ENCODE results near the gene AP3D1. TPM values are rescaled to one million over a fixed set of nuclear protein-coding genes. Genes with fewer than 3 reads are reported as not detected.

AP3D1 gene
- total and polyA plus RNA-seq, 3 donors from 2014 or later = 134 to 204 (median 201) TPM

GRCh38 chr19:2198317-2198716 is 47.0 kb upstream of the AP3D1 start:
- Histone ChIP-seq H3K27ac (no peak overlapping the region), H3K9me3 (no peaks in the 10 kb centered on the region), H3K36me3 (ENCODE audit: low read depth, missing control alignments) (no peaks in the 10 kb centered on the region), H3K4me3 (no peak overlapping the region), H3K4me1 (no peaks in the 10 kb centered on the region), H3K27me3 (no peaks in the 10 kb centered on the region)
- 65 to 93% methylated on average over 3 to 22 of the region's 22 CpGs for WGBS, 2 donors
- intact Hi-C loops (cut with DNase I; ENCODE audit: low total_unique reads) = no loop called here
- TF ChIP-seq CTCF (IDR thresholded peaks at IDR 0.05) (no peak), POLR2A (IDR thresholded peaks at IDR 0.05) (no peak)
- DNase-seq = no peak

GRCh38 chr19:2197270-2197669 is 45.9 kb upstream of the AP3D1 start:
- intact Hi-C loops (cut with DNase I; ENCODE audit: low total_unique reads) = no loop called here
- H3K4me3 ChIP-seq = no peak overlapping the region
- no peaks in the 10 kb centered on the region for H3K9me3 ChIP-seq
- H3K4me1 ChIP-seq = no peaks in the 10 kb centered on the region
- H3K27me3 ChIP-seq = no peaks in the 10 kb centered on the region
- DNase-seq = no peak
- TF ChIP-seq CTCF (IDR thresholded peaks at IDR 0.05) (no peak), POLR2A (IDR thresholded peaks at IDR 0.05) (no peak)
- no peak overlapping the region for H3K27ac ChIP-seq
- 92 to 97% methylated on average over 6 to 15 of the region's 15 CpGs for WGBS, 2 donors
- H3K36me3 ChIP-seq (ENCODE audit: low read depth, missing control alignments) = no peaks in the 10 kb centered on the region

GRCh38 chr19:2195914-2196313 is 44.5 kb upstream of the AP3D1 start:
- Histone ChIP-seq H3K9me3 (no peaks in the 10 kb centered on the region), H3K27me3 (no peaks in the 10 kb centered on the region), H3K4me1 (no peaks in the 10 kb centered on the region), H3K4me3 (no peak overlapping the region), H3K27ac (no peak overlapping the region), H3K36me3 (ENCODE audit: low read depth, missing control alignments) (no peaks in the 10 kb centered on the region)
- 94% methylated on average over 19 of the region's 19 CpGs; no CpG with 5 or more reads in 1 of the 2 donors for WGBS, 2 donors
- TF ChIP-seq CTCF (IDR thresholded peaks at IDR 0.05) (no peak), POLR2A (IDR thresholded peaks at IDR 0.05) (no peak)
- no peak for DNase-seq
- intact Hi-C loops (cut with DNase I; ENCODE audit: low total_unique reads) = no loop called here

- H3K27me3 ChIP-seq = no peaks in the 10 kb centered on the region
- WGBS, 2 donors = 93 to 97% methylated on average over 7 to 10 of the region's 13 CpGs
- intact Hi-C loops (cut with DNase I; ENCODE audit: low total_unique reads) = no loop called here
- no peak overlapping the region for H3K4me3 ChIP-seq
- H3K4me1 ChIP-seq = no peaks in the 10 kb centered on the region
- H3K9me3 ChIP-seq = no peaks in the 10 kb centered on the region
- H3K27ac ChIP-seq = no peak overlapping the region
- DNase-seq = no peak
- no peak for TF ChIP-seq POLR2A (IDR thresholded peaks at IDR 0.05)
- H3K36me3 ChIP-seq (ENCODE audit: low read depth, missing control alignments) = no peaks in the 10 kb centered on the region
These were observed 44.0 kb upstream of the AP3D1 start for GRCh38 chr19:2195361-2195760.

GRCh38 chr19:2194513-2195078 is 43.2 kb upstream of the AP3D1 start:
- no peak for DNase-seq
- Histone ChIP-seq H3K36me3 (ENCODE audit: low read depth, missing control alignments) (no peaks in the 10 kb centered on the region), H3K4me3 (no peak overlapping the region), H3K4me1 (no peaks in the 10 kb centered on the region), H3K27me3 (no peaks in the 10 kb centered on the region), H3K9me3 (no peaks in the 10 kb centered on the region), H3K27ac (no peak overlapping the region)
- WGBS, 2 donors = 91 to 94% methylated on average over 23 to 25 of the region's 25 CpGs
- intact Hi-C loops (cut with DNase I; ENCODE audit: low total_unique reads) = no loop called here
- TF ChIP-seq CTCF (IDR thresholded peaks at IDR 0.05) (no peak), POLR2A (IDR thresholded peaks at IDR 0.05) (no peak)
